HG03066 (cell line): ENCODE measurements around the gene VOPP1.
A peak's percentile ranks its signal among the peaks of the same experiment; 100 is the strongest.

Source experiments
- ATAC-seq: cut with Tn5 transposase; IDR thresholded peaks from one replicate; pipeline ENCODE4 v1.9.1; 2021; ENCODE audit warnings: low read depth; ENCODE audit not compliant: unreplicated experiment

VOPP1 gene

GRCh38 chr7:55557666-55558188, 14.6 kb downstream of the VOPP1 start:
- peak; percentile 86 for ATAC-seq

GRCh38 chr7:55556492-55556891, 15.8 kb downstream of the VOPP1 start:
- ATAC-seq = no peak

GRCh38 chr7:55556031-55556430, 16.3 kb downstream of the VOPP1 start:
- ATAC-seq = peak; percentile 23

GRCh38 chr7:55555160-55555559, 17.1 kb downstream of the VOPP1 start:
- ATAC-seq = no peak

- ATAC-seq = no peak
Observed at GRCh38 chr7:55554038-55554437, 18.3 kb downstream of the VOPP1 start.

- ATAC-seq = no peak
Observed at GRCh38 chr7:55553024-55553345, 19.3 kb downstream of the VOPP1 start.

- no peak for ATAC-seq
Observed at GRCh38 chr7:55552320-55553023, 19.8 kb downstream of the VOPP1 start.

- ATAC-seq = no peak
Observed at GRCh38 chr7:55550841-55551537, 21.3 kb downstream of the VOPP1 start.

GRCh38 chr7:55550010-55550663, 22.2 kb downstream of the VOPP1 start:
- no peak for ATAC-seq

- ATAC-seq = peak; percentile 43
Observed at GRCh38 chr7:55549457-55549856, 22.8 kb downstream of the VOPP1 start.

- peak; percentile 51 for ATAC-seq
Observed at GRCh38 chr7:55548295-55548731, 24.0 kb downstream of the VOPP1 start.

- ATAC-seq = no peak
Observed at GRCh38 chr7:55546814-55547213, 25.5 kb downstream of the VOPP1 start.

GRCh38 chr7:55545496-55545895, 26.8 kb downstream of the VOPP1 start:
- ATAC-seq = no peak

- no peak for ATAC-seq
Observed at GRCh38 chr7:55540226-55540858, 32.0 kb downstream of the VOPP1 start.

- no peak for ATAC-seq
Observed at GRCh38 chr7:55539380-55539779, 32.9 kb downstream of the VOPP1 start.

- ATAC-seq = no peak
Observed at GRCh38 chr7:55538538-55538937, 33.8 kb downstream of the VOPP1 start.

- ATAC-seq = no peak
Observed at GRCh38 chr7:55537458-55537990, 34.8 kb downstream of the VOPP1 start.

- no peak for ATAC-seq
Observed at GRCh38 chr7:55536619-55537457, 35.5 kb downstream of the VOPP1 start.

GRCh38 chr7:55535617-55536016, 36.7 kb downstream of the VOPP1 start:
- no peak for ATAC-seq
